ENCODE data around the gene FRS3.

The FRS3 gene

DNA sequence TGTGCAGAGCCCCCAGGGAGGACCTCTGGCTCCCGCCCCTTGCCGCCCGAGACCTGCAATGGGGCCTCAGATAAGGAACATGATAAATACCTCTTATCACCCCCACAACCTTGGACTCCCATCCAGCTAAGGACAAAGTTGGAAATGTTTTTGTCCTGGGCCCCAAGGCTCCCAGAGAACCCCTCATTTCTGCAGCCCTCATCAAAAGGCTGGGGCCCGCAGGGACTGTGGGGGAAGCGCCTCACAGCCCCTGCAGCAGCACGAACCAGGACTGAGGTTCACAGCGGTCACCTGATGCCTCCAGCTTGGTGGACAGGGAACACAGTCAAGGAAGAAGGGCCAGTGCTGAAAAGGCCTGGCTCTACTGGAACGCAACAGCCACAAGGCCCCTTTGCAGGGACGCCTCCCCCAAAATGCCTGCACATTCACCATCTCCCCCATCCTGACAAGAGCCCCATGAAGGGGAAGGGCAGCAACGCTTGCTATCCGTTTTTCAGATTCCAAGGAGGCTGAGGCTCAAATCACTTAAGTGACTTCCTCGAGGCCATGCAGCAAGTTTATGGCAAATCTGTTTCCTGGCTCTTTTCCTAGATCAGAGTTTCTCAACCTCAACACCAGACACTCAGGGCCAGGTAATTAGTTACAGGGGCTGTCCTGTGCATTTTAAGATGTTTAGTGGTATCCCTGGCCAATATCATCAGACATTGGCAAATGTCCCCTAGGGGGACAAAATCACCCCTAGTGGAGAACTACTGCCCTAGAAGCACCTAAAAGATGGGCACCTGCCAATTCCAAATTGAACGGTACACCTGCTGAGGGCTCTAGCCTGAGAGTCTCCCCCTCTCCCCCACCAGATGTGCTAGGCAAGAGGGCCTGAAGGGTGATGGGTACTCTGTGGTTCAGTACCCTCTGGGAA lies 54.9 kb downstream of the FRS3 start:
- DNase-seq, result no peak

GRCh38 chr6:41724228-41724580 lies 55.5 kb downstream of the FRS3 start:
- DNase-seq, result no peak

- DNase-seq, result no peak
These were observed 56.0 kb downstream of the FRS3 start for GRCh38 chr6:41723530-41724227.

DNA sequence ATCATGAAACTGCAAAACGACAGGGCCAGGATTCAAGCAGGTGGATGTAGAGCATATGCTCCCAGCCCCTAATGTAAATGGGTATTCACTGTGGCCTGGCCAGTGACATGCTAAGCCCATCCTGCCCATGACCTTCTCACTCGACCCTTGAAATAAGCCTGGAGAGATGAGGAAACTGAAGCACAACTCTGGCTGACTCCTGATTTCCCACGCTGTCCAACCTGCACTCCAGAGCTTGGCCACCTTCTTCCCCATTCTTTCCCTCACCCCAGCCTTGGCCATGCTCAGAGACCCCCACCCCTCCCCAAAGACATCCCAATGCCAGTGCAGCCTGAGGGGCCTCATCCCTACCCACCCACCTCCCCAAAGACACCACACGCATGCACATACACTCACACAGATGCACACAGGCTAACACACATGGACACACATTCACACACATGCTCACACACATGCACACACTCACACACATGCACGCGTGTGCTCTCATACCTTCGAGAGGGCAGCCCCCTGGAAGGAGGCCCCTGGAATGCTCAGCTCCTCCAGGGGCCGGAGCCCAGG lies 56.7 kb downstream of the FRS3 start:
- DNase-seq, result no peak

DNA sequence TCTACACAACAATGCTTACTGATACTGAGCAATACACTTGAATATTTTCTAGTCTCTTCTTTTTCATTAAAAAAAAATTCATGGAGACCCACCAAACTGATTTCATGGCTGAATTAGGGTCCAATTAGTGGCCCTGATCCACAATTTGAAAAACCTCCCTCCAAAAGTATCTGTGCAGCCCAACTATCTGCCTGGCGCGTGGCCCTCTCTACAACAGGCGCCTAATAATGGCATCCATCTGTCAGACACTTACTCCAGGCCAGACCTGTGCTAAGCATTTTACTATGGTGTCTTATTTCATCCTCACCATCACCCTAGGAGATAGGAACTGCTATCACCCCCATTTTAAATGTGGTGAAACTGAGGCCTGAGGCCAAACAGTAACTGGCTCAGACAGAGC lies 58.3 kb downstream of the FRS3 start:
- DNase-seq, result no peak

DNA sequence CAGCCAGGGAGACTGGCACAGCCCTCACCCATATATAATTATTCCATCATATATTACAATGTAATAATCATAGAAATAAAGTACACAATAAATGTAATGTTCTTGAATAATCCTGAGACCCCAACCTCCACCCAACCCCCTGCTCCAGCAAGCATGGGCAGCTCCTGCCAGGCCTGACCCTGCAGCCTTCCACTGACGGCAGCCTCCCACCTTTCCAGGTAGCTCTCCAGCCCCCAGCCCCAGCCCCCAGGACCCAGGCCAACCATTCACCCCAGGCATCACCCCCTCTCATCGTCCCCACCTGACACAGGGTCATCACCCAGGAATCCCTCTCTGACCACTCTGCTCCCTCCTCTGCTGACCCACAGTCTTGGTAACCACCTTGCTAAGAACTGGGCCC lies 58.9 kb downstream of the FRS3 start:
- DNase-seq, result no peak

GRCh38 chr6:41720262-41720620 lies 59.5 kb downstream of the FRS3 start:
- DNase-seq, result no peak

Data from stimulated activated CD4-positive, alpha-beta T cell treated with anti-CD3 and anti-CD28 coated beads, Interleukin-2, amount 100 ng/mL, for 48 hours (primary cell).